GM12878 (cell line): ENCODE measurements around the gene TP53BP1. TPM values are rescaled to one million over a fixed set of nuclear protein-coding genes. Genes with fewer than 3 reads are reported as not detected.

Experiments used
- ATAC-seq: fragments of 200-7000 bp; cut with Tn5 transposase; 3 replicates; pipeline ENCODE4 v1.9.1; 2020; ENCODE audit warnings: mild to moderate bottlenecking, moderate library complexity
- BruUV-seq: library from RNA; stranded (reverse); fragments of 400-500 nt; replicated peaks from 2 replicates; lab custom pipeline; 2021; lab: Mats Ljungman, UMichigan
- CTCF ChIA-PET: fragments of 300-600 bp; sonication (Branson Sonifier 250); formaldehyde crosslinking; extraction: SDS; loops from one replicate; lab custom pipeline; 2021; ENCODE audit warnings: inconsistent platforms; lab: Yijun Ruan, JAX
- POLR2A ChIA-PET: fragments of 350-600 bp; formaldehyde crosslinking; extraction: SDS; loops from one replicate; lab custom pipeline; 2021; ENCODE audit warnings: inconsistent platforms; lab: Charles Lee
- RAD21 ChIA-PET: fragments of 300-600 bp; sonication (Branson Sonifier 250); formaldehyde crosslinking; loops from one replicate; lab custom pipeline; 2023; ENCODE audit warnings: antibody characterized with exemption; ENCODE audit not compliant: unreplicated experiment; lab: Charles Lee
- SMC1A ChIA-PET: fragments of 300-600 bp; sonication (Branson Sonifier 250); formaldehyde crosslinking; loops from one replicate; lab custom pipeline; 2023; ENCODE audit not compliant: unreplicated experiment, uncharacterized antibody; lab: Charles Lee
- DNase-seq: peaks from one replicate; pipeline ENCODE4 v3.0.0-alpha.2; 2011; ENCODE audit warnings: low read depth, low spot score
- FAIRE-seq: peaks from 3 replicates; lab custom pipeline; 2011; peaks lifted over from hg19 to GRCh38; lab: Jason Lieb, UNC
- H2AFZ ChIP-seq: 2 replicates; pipeline ENCODE4 v1.6.0; 2011; ENCODE audit warnings: low read depth, low read length, control low read depth; ENCODE audit not compliant: control insufficient read depth
- H3K27ac ChIP-seq: 2 replicates; pipeline ENCODE4 v1.5.1; 2011; ENCODE audit warnings: control low read depth; ENCODE audit not compliant: control insufficient read depth, insufficient read depth
- H3K27me3 ChIP-seq, 2 experiments: replicated peaks in 1 of 2; 2 replicates each; pipeline versions ENCODE4 v1.6.0 to v1.6.1; 2011; ENCODE audit warnings: low read length in 1 of 2; ENCODE audit not compliant: control insufficient read depth in 2 of 2, insufficient read depth in 2 of 2
- H3K36me3 ChIP-seq, 2 experiments: 2 replicates each; pipeline ENCODE4 v1.5.1; 2011; ENCODE audit warnings: low read length in 1 of 2; ENCODE audit not compliant: control insufficient read depth in 2 of 2, insufficient read depth in 2 of 2
- H3K4me1 ChIP-seq: 2 replicates; pipeline ENCODE4 v1.6.1; 2011; ENCODE audit warnings: mild to moderate bottlenecking, low read length, moderate library complexity, mixed read lengths; ENCODE audit not compliant: control insufficient read depth, insufficient read depth
- H3K4me2 ChIP-seq: 2 replicates; pipeline ENCODE4 v1.6.0; 2011; ENCODE audit warnings: control low read depth; ENCODE audit not compliant: control insufficient read depth, insufficient read depth
- H3K4me3 ChIP-seq: fragments of 200-600 bp; sonication (generic); 2 replicates; pipeline ENCODE4 v1.5.1; 2016
- H3K79me2 ChIP-seq: 2 replicates; pipeline ENCODE4 v1.6.0; 2011; ENCODE audit warnings: low read length; ENCODE audit not compliant: control insufficient read depth, insufficient read depth
- H3K9ac ChIP-seq: 2 replicates; pipeline ENCODE4 v1.8.0; 2011; ENCODE audit warnings: low read length, control low read depth, mixed read lengths; ENCODE audit not compliant: control insufficient read depth, insufficient read depth
- H3K9me3 ChIP-seq: replicated peaks from 3 replicates; pipeline ENCODE4 v1.5.1; 2011; ENCODE audit warnings: mild to moderate bottlenecking, low read length; ENCODE audit not compliant: control insufficient read depth, insufficient read depth
- H4K20me1 ChIP-seq: 2 replicates; pipeline ENCODE4 v1.6.0; 2011; ENCODE audit not compliant: control insufficient read depth, insufficient read depth
- CBX3 ChIP-seq: fragments of 200-600 bp; sonication (generic); IDR thresholded peaks from 2 replicates; pipeline ENCODE4 v1.6.1; 2016; ENCODE audit warnings: low read depth, borderline replicate concordance
- CEBPB ChIP-seq, 2 experiments: fragments of 150-350 bp in 1 of 2; IDR thresholded peaks; 2 replicates each; pipeline ENCODE4 v1.6.1; 2012 to 2014; ENCODE audit warnings: low read depth in 2 of 2, low read length in 2 of 2, borderline replicate concordance in 1 of 2, inconsistent platforms in 1 of 2
- CREB1 ChIP-seq: IDR thresholded peaks from 2 replicates; pipeline ENCODE4 v1.6.1; 2012; ENCODE audit warnings: low read depth, mild to moderate bottlenecking, inconsistent platforms
- NFIC ChIP-seq: IDR thresholded peaks from 2 replicates; pipeline ENCODE4 v1.6.1; 2012; ENCODE audit warnings: low read depth, mild to moderate bottlenecking, inconsistent platforms, low read length, moderate library complexity
- NFXL1 ChIP-seq: fragments of 450-650 bp; IDR thresholded peaks from 2 replicates; pipeline ENCODE4 v1.6.1; 2017; ENCODE audit warnings: antibody characterized with exemption, mild to moderate bottlenecking, borderline replicate concordance
- NFYB ChIP-seq: IDR thresholded peaks from 2 replicates; pipeline ENCODE4 v1.6.1; 2011; ENCODE audit warnings: low read depth, mild to moderate bottlenecking, low read length, improper control_type of control experiment, moderate library complexity; ENCODE audit not compliant: insufficient read depth
- RBBP5 ChIP-seq: fragments of 200-600 bp; sonication (generic); conservative IDR thresholded peaks from 2 replicates; pipeline ENCODE4 v1.6.1; 2016
- SRF ChIP-seq, 2 experiments: IDR thresholded peaks; 2 replicates each; pipeline ENCODE4 v1.6.1; 2011; ENCODE audit warnings: low read depth in 2 of 2, low read length in 2 of 2, mild to moderate bottlenecking in 1 of 2, moderate library complexity in 1 of 2
- WGBS: methylation state at CpG from one replicate; pipeline ENCODE4 v1.1.6; 2016; ENCODE audit warnings: low lambda C conversion rate; ENCODE audit not compliant: insufficient replicate concordance, insufficient coverage; ENCODE audit errors: missing lambda C conversion rate; 5-methylcytosine and 5-hydroxymethylcytosine counted together
- in situ Hi-C: fragments of 300-500 bp; cut with MboI; formaldehyde crosslinking; loops from 9 replicates; pipeline ENCODE4 v1.14.3; 2018; ENCODE audit warnings: mixed read lengths
- intact Hi-C: fragments of 100-400 bp; cut with micrococcal nuclease; formaldehyde crosslinking; loops from one replicate; pipeline ENCODE4 v1.14.2; 2022; ENCODE audit not compliant: unreplicated experiment
- polyA plus RNA-seq, 11 experiments: library from polyadenylated mRNA; depleted of rRNA in 4 of 11; unstranded in 6 of 11; stranded (reverse) in 5 of 11; fragments of >200 nt; fragmentation: Nextera tagmentation in 4 of 11; fragmentation: Illumina TruSeq in 1 of 11; extraction: Ambion mirVana in 4 of 11; extraction: Trizol in 1 of 11; gene quantifications; 1 replicate in 1 of 11; 2 replicates in 10 of 11; pipeline versions ENCODE4 v1.2.1 to v1.2.3, GENCODE V29; 2011 to 2016; ENCODE audit warnings: inconsistent platforms in 2 of 11, missing spikeins in 2 of 11, low read depth in 1 of 11
- total RNA-seq, 4 experiments: library from RNA; depleted of rRNA in 3 of 4; stranded (reverse); fragments of >200 nt in 3 of 4; fragmentation: Illumina TruSeq in 1 of 4; extraction: Trizol in 1 of 4; gene quantifications; 2 replicates each; pipeline versions ENCODE4 v1.2.1 to v1.2.3, GENCODE V29; 2013 to 2021

TP53BP1 gene
- total and polyA plus RNA-seq, 10 of the 15 experiments (the other 5 are each of a cell fraction or from before 2014, with no cell fraction given): 6.2 to 50.2 (median 19.3) TPM

- peaks cover 6% of the 10 kb centered on the region for H3K4me1 ChIP-seq
- DNase-seq: no peak
- H3K4me2 ChIP-seq: no peak overlapping the region
- BruUV-seq: no TSS peak
- peaks cover 0 to 3% of the 10 kb centered on the region in 2 experiments; a peak in 2 of 4 replicates for H3K27me3 ChIP-seq
- no peaks in the 10 kb centered on the region for H3K9me3 ChIP-seq
- ATAC-seq: no peak
- in situ Hi-C loops (no loop called here), intact Hi-C loops (no loop called here)
- TF ChIP-seq SRF (IDR thresholded peaks at IDR 0.05; ENCODE audit: low read depth in 2 of 2, low read length in 2 of 2) (no peak), CREB1 (no peak), NFIC (no peak), CBX3 (no peak), CEBPB (IDR thresholded peaks at IDR 0.05; ENCODE audit: borderline replicate concordance in 1 of 2, low read depth in 2 of 2, low read length in 2 of 2) (no peak), RBBP5 (no peak), NFYB (no peak), NFXL1 (no peak)
- no peaks in the 10 kb centered on the region for H4K20me1 ChIP-seq
- SMC1A ChIA-PET: no interaction called here
- H3K9ac ChIP-seq: no peak overlapping the region
- RAD21 ChIA-PET: no interaction called here
- H3K79me2 ChIP-seq: no peaks in the 10 kb centered on the region
- no peak for FAIRE-seq
- POLR2A ChIA-PET: no interaction called here
- no peak overlapping the region for H2AFZ ChIP-seq
- CTCF ChIA-PET: interaction anchor here (0.6 to 1.5 kb wide), 2 partner anchors 68 to 657 kb away, joined by 3 to 4 read pairs; no protein-coding TSS in a partner anchor
- H3K4me3 ChIP-seq: no peak overlapping the region
- H3K27ac ChIP-seq: no peak overlapping the region
- H3K36me3 ChIP-seq: no peaks in the 10 kb centered on the region
- WGBS: 83% methylated on average over 9 of the region's 9 CpGs
Observed at GRCh38 chr15:43508991-43509659, 16.2 kb upstream of the TP53BP1 start.
